ENCODE data around the gene ZNF467. TPM values are rescaled to one million over a fixed set of nuclear protein-coding genes. Genes with fewer than 3 reads are reported as not detected.
A peak's percentile ranks its signal among the peaks of the same experiment; 100 is the strongest.

Gene ZNF467
- total and polyA plus RNA-seq, 7 donors, result 0.87 to 2.8 (median 1.7) TPM

DNA sequence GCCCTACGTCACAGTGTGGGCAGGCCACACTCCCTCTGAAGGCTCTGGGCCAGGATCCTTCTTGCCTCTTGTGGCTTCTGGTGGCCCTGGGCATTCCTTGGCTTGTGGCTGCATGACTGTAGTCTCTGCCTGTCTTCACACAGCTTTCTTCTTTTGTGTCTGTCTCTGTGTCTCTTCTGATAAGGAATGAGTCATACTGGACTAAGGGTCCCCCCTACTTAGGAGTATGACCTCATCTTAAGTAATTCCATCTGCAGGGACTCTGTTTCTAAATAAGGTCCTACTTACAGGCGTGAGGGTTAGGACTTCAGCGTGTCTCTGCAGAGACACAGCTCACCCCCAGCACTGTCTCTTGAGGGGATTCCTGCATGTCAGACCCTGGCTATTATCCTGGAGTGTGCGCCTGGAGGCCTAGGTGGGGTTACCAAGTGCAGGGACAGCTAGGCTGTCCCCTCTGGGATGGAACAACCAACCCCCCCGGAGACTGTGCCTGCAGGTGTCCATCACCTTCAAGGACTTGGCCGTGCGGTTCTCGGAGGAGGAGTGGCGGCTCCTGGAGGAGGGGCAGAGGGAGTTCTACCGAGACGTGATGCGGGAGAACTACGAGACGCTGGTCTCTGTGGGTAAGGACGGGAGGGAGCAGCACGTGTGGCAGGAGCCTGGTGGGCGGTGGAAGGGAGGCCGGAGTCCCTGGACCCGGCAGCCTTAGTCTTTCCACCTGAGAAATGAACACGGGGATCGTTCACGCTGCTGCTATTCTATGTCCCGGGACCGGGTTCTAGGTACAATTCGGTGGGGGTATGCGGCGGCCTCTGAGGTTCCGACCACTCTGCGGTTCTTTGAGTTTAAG, 54.1 kb downstream of the ZNF467 start:
- H3K27ac ChIP-seq, result peak overlapping the region; percentile 65
- H3K36me3 ChIP-seq (ENCODE audit: insufficient read depth in 1 of 2, low read depth in 1 of 2), result peaks cover 0 to 33% of the 10 kb centered on the region in 2 donors
- ATAC-seq (peak in 3 of 4 donors; percentile 15 to 36 (median 21)), DNase-seq (no peak)
- 81 to 94% (median 82%) methylated on average over 29 of the region's 29 CpGs for WGBS, 3 donors
- H3K9me3 ChIP-seq, result no peaks in the 10 kb centered on the region
- peaks cover 46% of the 10 kb centered on the region for H3K4me1 ChIP-seq
- TF ChIP-seq, protein P1, sequence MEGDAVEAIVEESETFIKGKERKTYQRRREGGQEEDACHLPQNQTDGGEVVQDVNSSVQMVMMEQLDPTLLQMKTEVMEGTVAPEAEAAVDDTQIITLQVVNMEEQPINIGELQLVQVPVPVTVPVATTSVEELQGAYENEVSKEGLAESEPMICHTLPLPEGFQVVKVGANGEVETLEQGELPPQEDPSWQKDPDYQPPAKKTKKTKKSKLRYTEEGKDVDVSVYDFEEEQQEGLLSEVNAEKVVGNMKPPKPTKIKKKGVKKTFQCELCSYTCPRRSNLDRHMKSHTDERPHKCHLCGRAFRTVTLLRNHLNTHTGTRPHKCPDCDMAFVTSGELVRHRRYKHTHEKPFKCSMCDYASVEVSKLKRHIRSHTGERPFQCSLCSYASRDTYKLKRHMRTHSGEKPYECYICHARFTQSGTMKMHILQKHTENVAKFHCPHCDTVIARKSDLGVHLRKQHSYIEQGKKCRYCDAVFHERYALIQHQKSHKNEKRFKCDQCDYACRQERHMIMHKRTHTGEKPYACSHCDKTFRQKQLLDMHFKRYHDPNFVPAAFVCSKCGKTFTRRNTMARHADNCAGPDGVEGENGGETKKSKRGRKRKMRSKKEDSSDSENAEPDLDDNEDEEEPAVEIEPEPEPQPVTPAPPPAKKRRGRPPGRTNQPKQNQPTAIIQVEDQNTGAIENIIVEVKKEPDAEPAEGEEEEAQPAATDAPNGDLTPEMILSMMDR (IDR thresholded peaks at IDR 0.05), result no peak
- intact Hi-C loops (cut with DNase I), result no loop called here
- H3K27me3 ChIP-seq (ENCODE audit: insufficient read depth in 3 of 3, low read length in 2 of 3), result no peaks in the 10 kb centered on the region
- peak overlapping the region; percentile 18 for H3K4me3 ChIP-seq

DNA sequence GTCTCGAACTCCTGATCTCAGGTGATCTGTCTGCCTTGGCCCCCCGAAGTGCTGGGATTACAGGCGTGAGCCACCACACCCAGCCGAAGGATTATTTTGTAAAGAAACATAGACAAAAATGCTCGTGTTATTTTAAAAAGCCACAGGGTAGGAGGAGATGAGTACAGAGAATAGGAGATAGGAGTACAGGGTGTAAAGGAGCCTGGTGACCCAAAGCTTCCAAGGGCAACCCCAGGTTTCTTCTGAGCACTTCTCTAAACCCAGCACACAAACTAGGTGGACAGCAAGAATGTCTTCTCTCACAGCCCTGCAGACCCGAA, 54.7 kb downstream of the ZNF467 start:
- no peaks in the 10 kb centered on the region for H3K9me3 ChIP-seq
- H3K27me3 ChIP-seq (ENCODE audit: insufficient read depth in 3 of 3, low read length in 2 of 3), result no peaks in the 10 kb centered on the region
- no peak overlapping the region for H3K27ac ChIP-seq
- intact Hi-C loops (cut with DNase I), result no loop called here
- WGBS, 3 donors, result 95 to 97% (median 95%) methylated on average over 6 of the region's 6 CpGs
- TF ChIP-seq, protein P1 (IDR thresholded peaks at IDR 0.05), result no peak
- H3K4me1 ChIP-seq, result peaks cover 46% of the 10 kb centered on the region
- ATAC-seq, result no peak
- peaks cover 0 to 27% of the 10 kb centered on the region in 2 donors for H3K36me3 ChIP-seq (ENCODE audit: insufficient read depth in 1 of 2, low read depth in 1 of 2)
- no peak overlapping the region for H3K4me3 ChIP-seq
- DNase-seq, result no peak

DNA sequence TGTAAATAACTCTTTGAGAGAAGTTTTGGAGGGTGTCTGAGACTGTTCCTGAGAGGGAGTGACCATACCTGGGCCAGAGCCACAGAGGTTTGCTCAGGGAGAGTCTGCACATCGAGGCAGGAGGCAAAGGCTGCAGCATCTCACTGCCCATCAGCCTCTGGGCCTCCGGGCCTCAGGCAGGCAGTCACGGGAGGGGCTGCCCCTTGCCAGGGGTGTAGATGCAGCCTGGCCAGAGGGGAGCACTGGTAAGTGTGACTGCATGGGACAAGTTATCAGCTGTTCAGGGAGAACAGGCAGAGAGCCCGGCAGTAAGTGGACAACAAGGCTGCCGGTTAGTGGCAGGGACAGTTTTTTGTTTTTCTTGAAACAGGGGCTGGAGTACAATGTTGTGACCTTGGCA, 55.9 kb downstream of the ZNF467 start:
- 39 to 60% (median 48%) methylated on average over 5 of the region's 5 CpGs for WGBS, 3 donors
- peaks cover 0 to 15% of the 10 kb centered on the region in 2 donors for H3K36me3 ChIP-seq (ENCODE audit: insufficient read depth in 1 of 2, low read depth in 1 of 2)
- no peak for DNase-seq
- TF ChIP-seq, protein P1 (IDR thresholded peaks at IDR 0.05), result no peak
- no peak overlapping the region for H3K4me3 ChIP-seq
- no peaks in the 10 kb centered on the region for H3K27me3 ChIP-seq (ENCODE audit: insufficient read depth in 3 of 3, low read length in 2 of 3)
- H3K9me3 ChIP-seq, result no peaks in the 10 kb centered on the region
- H3K27ac ChIP-seq, result peak overlapping the region; percentile 70
- intact Hi-C loops (cut with DNase I), result no loop called here
- no peak for ATAC-seq
- H3K4me1 ChIP-seq, result peaks cover 47% of the 10 kb centered on the region

DNA sequence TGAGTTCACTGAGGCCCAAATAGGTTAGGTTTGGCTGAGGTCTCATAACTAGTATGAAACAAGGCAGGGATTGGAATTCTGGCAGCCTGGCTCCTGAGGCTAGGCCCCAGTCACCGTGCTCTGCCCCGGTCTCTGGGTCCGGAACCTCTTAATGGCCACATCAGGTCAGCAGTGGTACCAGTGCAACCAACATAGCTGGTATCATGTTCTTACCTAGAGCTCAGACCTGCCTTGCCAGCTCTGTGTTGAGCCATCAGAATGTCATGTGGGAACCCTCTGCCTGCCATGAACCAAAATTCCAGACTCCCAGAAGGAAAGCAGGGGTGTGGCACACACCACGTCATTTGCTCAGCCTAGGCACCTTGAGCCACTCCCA, 56.5 kb downstream of the ZNF467 start:
- no peaks in the 10 kb centered on the region for H3K9me3 ChIP-seq
- peaks cover 0 to 9% of the 10 kb centered on the region in 2 donors for H3K36me3 ChIP-seq (ENCODE audit: insufficient read depth in 1 of 2, low read depth in 1 of 2)
- 31 to 60% (median 37%) methylated on average over 4 of the region's 4 CpGs for WGBS, 3 donors
- no peak overlapping the region for H3K4me3 ChIP-seq
- H3K4me1 ChIP-seq, result peaks cover 47% of the 10 kb centered on the region
- ATAC-seq (peak in 2 of 4 donors; percentile 17 to 20), DNase-seq (no peak)
- H3K27me3 ChIP-seq (ENCODE audit: insufficient read depth in 3 of 3, low read length in 2 of 3), result no peaks in the 10 kb centered on the region
- intact Hi-C loops (cut with DNase I), result no loop called here
- peak overlapping the region; percentile 70 for H3K27ac ChIP-seq
- TF ChIP-seq, protein P1 (IDR thresholded peaks at IDR 0.05), result no peak

Measured in psoas muscle (tissue), 8 donors.